Activated T-cell treated with anti-CD3 and anti-CD28 coated beads for 4 hours (primary cell): ENCODE measurements around the gene WDR90.
"Not testable (repeated sequence)": the region's sequence is repeated elsewhere in the genome, so short reads cannot be mapped to it uniquely, and the experiment has no call there.

ENCODE experiments used
- DNase-seq: peaks from one replicate; pipeline ENCODE4 v3.0.0-alpha.2; 2020

The WDR90 gene

GRCh38 chr16:710500-711075, 61.4 kb downstream of the WDR90 start:
- no peak for DNase-seq

GRCh38 chr16:711084-711483, 61.9 kb downstream of the WDR90 start:
- DNase-seq = no peak

GRCh38 chr16:711548-712320, 62.6 kb downstream of the WDR90 start:
- peak; percentile 67 for DNase-seq

DNA sequence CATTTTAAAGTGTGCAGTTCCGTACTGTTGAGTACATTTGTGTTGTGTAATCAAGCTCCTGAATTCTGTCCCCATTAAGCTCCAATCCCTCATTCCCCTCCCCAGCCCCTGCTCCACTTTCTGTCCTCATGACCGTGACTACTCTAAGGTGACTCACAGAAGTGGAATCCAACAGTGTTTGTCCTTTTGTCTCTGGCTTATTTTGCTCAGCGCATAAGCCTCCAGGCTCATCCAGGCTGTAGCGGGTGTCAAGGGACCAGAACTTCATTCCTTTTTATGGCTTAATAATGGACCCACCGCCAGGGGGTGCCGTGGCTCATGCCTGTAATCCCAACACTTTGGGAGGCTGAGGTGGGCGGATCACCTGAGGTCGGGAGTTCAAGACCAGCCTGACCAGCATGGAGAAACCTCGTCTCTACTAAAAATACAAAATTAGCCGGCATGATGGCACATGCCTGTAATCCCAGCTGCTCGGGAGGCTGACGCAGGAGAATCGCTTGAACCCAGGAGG, 63.6 kb downstream of the WDR90 start:
- not testable (repeated sequence) for DNase-seq

DNA sequence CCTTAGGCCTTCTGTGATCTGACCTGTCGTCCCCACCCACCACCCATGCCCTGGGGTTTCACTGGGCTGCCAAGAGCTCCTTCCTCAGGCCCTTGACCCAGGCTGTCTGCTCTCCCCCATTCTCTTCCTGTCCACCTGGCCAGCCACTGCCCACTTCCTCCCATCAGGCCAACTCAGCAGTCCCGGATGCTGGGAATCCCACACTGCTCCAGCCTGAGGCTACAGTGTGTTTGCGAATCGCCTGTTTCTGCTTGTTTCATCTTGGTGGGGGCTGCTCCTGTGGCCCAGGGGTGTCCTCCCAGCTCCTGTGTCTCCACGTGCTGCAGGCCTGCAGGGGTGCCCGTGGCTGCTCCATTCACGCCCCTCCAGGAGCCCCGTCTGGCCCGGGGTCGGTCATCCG, 64.9 kb downstream of the WDR90 start:
- DNase-seq = no peak

DNA sequence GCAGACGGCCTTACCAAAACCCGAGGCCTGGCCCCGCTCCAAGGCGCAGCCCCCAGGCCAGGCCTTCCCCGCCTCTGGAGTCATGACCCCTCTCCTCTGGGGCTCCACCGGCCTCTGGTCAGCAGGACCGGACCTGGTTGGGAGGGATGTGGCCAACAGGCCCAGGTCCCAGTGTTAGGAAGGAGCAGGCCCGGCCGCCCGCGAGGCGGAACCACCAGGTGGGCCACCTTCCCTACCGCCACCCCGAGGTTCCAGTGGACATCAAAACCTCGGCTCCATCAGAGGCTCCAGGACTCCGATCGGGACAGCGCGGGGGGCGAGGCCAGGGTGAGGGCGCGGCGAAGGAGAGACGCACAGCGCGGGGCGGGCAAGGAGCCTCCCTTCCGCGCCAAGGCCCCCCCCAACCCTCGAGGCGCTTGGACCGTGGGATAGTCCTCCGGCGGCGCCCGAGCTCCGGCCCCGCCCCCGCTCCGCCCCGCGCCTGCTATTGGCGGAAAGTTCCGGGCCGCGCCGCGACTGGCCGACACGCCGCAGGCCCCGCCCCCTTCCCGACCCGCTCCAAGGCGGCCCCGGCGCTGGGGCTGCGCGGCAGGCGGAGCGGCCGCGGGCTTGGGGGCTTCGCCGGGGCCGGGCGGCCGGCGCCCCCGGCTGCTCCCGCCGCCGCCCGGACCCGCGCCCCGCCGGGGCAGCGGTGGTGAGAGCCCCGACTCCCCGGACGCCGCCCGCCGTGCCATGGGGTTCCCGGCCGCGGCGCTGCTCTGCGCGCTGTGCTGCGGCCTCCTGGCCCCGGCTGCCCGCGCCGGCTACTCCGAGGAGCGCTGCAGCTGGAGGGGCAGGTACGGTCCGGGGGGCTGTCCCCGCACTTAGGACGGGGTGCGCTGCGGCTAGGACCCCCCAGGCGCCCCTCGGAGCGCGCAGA, 65.7 kb downstream of the WDR90 start, which contains the start of gene METRN:
Gene METRN, plus strand, starts transcription at position 561 of the 919 bp plus-strand sequence. Its CDS starts 172 bp downstream, at position 733.
- DNase-seq = peak; percentile 84

- DNase-seq = no peak
These were observed 66.5 kb downstream of the WDR90 start for GRCh38 chr16:715477-716199.

GRCh38 chr16:716200-716568, 67.0 kb downstream of the WDR90 start:
- no peak for DNase-seq

DNA sequence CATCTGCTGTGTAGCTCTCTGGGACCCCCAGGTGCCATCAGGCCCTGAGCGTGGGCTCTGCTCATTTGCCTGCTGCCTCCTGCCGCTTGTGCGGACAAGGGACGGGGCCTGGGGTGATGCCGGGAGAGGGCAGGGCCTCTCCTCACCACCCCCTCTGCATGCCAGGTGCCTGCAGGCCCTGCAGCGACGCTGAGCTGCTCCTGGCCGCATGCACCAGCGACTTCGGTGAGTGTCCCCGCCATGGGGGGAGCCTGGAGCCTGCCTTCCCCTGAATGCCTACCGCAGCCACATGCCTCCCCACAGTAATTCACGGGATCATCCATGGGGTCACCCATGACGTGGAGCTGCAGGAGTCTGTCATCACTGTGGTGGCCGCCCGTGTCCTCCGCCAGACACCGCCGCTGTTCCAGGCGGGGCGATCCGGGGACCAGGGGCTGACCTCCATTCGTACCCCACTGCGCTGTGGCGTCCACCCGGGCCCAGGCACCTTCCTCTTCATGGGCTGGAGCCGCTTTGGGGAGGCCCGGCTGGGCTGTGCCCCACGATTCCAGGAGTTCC, 67.7 kb downstream of the WDR90 start:
- no peak for DNase-seq
